Peyer's patch (tissue), 4 donors: ENCODE data around the gene ZMIZ1.

Experiments used
- POLR2A ChIP-seq, 2 donors: fragments of 450-650 bp; IDR thresholded peaks; one replicate each; pipeline ENCODE4 v1.5.1; 2017; ENCODE audit warnings: antibody characterized with exemption in 2 of 2, mild to moderate bottlenecking in 2 of 2, moderate library complexity in 2 of 2
- TF ChIP-seq, protein P1 (sequence below), 6 experiments: fragments of 450-650 bp in 4 of 6; fragments of 200-600 bp in 2 of 6; sonication (generic) in 1 of 6; IDR thresholded peaks; one replicate each; pipeline ENCODE4 v1.5.1; 2017 to 2019; ENCODE audit warnings: antibody characterized with exemption in 6 of 6, mild to moderate bottlenecking in 3 of 6, moderate library complexity in 1 of 6

DNA sequence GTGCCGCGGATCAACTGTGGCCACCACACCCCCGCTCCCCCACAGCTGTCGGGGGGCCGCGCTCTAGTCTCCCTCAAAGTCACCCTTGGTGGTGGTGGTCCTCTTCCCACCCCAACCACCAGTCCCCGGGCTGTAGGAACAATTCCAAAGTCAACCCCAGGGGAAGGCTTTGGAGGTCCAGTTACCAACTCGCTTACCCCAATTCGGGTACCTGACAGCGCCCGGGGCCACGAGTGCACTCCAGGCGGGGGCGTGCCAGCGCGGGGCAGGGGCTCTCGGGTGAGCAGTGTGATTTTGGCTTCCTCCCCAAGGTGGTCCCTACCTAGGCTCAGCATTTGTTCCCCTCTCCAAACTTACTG lies 584 bp upstream of the ZMIZ1 start:
- TF ChIP-seq POLR2A (IDR thresholded peaks at IDR 0.05), result no peak
- TF ChIP-seq, protein P1, sequence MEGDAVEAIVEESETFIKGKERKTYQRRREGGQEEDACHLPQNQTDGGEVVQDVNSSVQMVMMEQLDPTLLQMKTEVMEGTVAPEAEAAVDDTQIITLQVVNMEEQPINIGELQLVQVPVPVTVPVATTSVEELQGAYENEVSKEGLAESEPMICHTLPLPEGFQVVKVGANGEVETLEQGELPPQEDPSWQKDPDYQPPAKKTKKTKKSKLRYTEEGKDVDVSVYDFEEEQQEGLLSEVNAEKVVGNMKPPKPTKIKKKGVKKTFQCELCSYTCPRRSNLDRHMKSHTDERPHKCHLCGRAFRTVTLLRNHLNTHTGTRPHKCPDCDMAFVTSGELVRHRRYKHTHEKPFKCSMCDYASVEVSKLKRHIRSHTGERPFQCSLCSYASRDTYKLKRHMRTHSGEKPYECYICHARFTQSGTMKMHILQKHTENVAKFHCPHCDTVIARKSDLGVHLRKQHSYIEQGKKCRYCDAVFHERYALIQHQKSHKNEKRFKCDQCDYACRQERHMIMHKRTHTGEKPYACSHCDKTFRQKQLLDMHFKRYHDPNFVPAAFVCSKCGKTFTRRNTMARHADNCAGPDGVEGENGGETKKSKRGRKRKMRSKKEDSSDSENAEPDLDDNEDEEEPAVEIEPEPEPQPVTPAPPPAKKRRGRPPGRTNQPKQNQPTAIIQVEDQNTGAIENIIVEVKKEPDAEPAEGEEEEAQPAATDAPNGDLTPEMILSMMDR (IDR thresholded peaks at IDR 0.05), result no peak
